ENCODE data around the gene CFAP54.
"Not testable (repeated sequence)": the region's sequence is repeated elsewhere in the genome, so short reads cannot be mapped to it uniquely, and the experiment has no call there.

Gene CFAP54

GRCh38 chr12:96472384-96472783 is 17.0 kb upstream of the CFAP54 start:
- DNase-seq (ENCODE audit: extremely low read depth in 1 of 2, low read depth in 1 of 2), result no peak

GRCh38 chr12:96473394-96474093 is 15.8 kb upstream of the CFAP54 start:
- DNase-seq (ENCODE audit: extremely low read depth in 1 of 2, low read depth in 1 of 2), result no peak

GRCh38 chr12:96474206-96474605 is 15.2 kb upstream of the CFAP54 start:
- no peak for DNase-seq (ENCODE audit: extremely low read depth in 1 of 2, low read depth in 1 of 2)

- DNase-seq (ENCODE audit: extremely low read depth in 1 of 2, low read depth in 1 of 2), result no peak
These were observed 11.4 kb upstream of the CFAP54 start for GRCh38 chr12:96478011-96478410.

GRCh38 chr12:96482086-96482485 is 7.3 kb upstream of the CFAP54 start:
- DNase-seq (ENCODE audit: extremely low read depth in 1 of 2, low read depth in 1 of 2), result no peak

GRCh38 chr12:96483116-96483515 is 6.3 kb upstream of the CFAP54 start:
- DNase-seq (ENCODE audit: extremely low read depth in 1 of 2, low read depth in 1 of 2), result no peak

- no peak for DNase-seq (ENCODE audit: extremely low read depth in 1 of 2, low read depth in 1 of 2)
These were observed 2.4 kb upstream of the CFAP54 start for GRCh38 chr12:96486751-96487613.

GRCh38 chr12:96487634-96488033 is 1.7 kb upstream of the CFAP54 start:
- DNase-seq (ENCODE audit: extremely low read depth in 1 of 2, low read depth in 1 of 2), result no peak

GRCh38 chr12:96493106-96493505 is 3.7 kb downstream of the CFAP54 start:
- DNase-seq (ENCODE audit: extremely low read depth in 1 of 2, low read depth in 1 of 2), result no peak

- not testable (repeated sequence) for DNase-seq (ENCODE audit: extremely low read depth in 1 of 2, low read depth in 1 of 2)
These were observed 4.8 kb downstream of the CFAP54 start for GRCh38 chr12:96494154-96494553.

- DNase-seq (ENCODE audit: extremely low read depth in 1 of 2, low read depth in 1 of 2), result no peak
These were observed 5.8 kb downstream of the CFAP54 start for GRCh38 chr12:96495155-96495554.

- DNase-seq (ENCODE audit: extremely low read depth in 1 of 2, low read depth in 1 of 2), result no peak
These were observed 6.6 kb downstream of the CFAP54 start for GRCh38 chr12:96495841-96496545.

GRCh38 chr12:96496944-96497343 is 7.6 kb downstream of the CFAP54 start:
- DNase-seq (ENCODE audit: extremely low read depth in 1 of 2, low read depth in 1 of 2), result no peak

- no peak for DNase-seq (ENCODE audit: extremely low read depth in 1 of 2, low read depth in 1 of 2)
These were observed 8.5 kb downstream of the CFAP54 start for GRCh38 chr12:96497855-96498254.

GRCh38 chr12:96500693-96501092 is 11.3 kb downstream of the CFAP54 start:
- DNase-seq (ENCODE audit: extremely low read depth in 1 of 2, low read depth in 1 of 2), result no peak

- peak in 1 of 2 donors; percentile 11 for DNase-seq (ENCODE audit: extremely low read depth in 1 of 2, low read depth in 1 of 2)
These were observed 11.9 kb downstream of the CFAP54 start for GRCh38 chr12:96501133-96501761.

- no peak for DNase-seq (ENCODE audit: extremely low read depth in 1 of 2, low read depth in 1 of 2)
These were observed 12.5 kb downstream of the CFAP54 start for GRCh38 chr12:96501908-96502307.

GRCh38 chr12:96502477-96502876 is 13.1 kb downstream of the CFAP54 start:
- no peak for DNase-seq (ENCODE audit: extremely low read depth in 1 of 2, low read depth in 1 of 2)

- DNase-seq (ENCODE audit: extremely low read depth in 1 of 2, low read depth in 1 of 2), result no peak
These were observed 13.7 kb downstream of the CFAP54 start for GRCh38 chr12:96502949-96503532.

- DNase-seq (ENCODE audit: extremely low read depth in 1 of 2, low read depth in 1 of 2), result no peak
These were observed 14.6 kb downstream of the CFAP54 start for GRCh38 chr12:96503976-96504375.

- no peak for DNase-seq (ENCODE audit: extremely low read depth in 1 of 2, low read depth in 1 of 2)
These were observed 17.4 kb downstream of the CFAP54 start for GRCh38 chr12:96506776-96507175.
